ENCODE results near the gene ZFC3H1.
"Not testable (repeated sequence)": the region's sequence is repeated elsewhere in the genome, so short reads cannot be mapped to it uniquely, and the experiment has no call there.

ZFC3H1 gene, protein sequence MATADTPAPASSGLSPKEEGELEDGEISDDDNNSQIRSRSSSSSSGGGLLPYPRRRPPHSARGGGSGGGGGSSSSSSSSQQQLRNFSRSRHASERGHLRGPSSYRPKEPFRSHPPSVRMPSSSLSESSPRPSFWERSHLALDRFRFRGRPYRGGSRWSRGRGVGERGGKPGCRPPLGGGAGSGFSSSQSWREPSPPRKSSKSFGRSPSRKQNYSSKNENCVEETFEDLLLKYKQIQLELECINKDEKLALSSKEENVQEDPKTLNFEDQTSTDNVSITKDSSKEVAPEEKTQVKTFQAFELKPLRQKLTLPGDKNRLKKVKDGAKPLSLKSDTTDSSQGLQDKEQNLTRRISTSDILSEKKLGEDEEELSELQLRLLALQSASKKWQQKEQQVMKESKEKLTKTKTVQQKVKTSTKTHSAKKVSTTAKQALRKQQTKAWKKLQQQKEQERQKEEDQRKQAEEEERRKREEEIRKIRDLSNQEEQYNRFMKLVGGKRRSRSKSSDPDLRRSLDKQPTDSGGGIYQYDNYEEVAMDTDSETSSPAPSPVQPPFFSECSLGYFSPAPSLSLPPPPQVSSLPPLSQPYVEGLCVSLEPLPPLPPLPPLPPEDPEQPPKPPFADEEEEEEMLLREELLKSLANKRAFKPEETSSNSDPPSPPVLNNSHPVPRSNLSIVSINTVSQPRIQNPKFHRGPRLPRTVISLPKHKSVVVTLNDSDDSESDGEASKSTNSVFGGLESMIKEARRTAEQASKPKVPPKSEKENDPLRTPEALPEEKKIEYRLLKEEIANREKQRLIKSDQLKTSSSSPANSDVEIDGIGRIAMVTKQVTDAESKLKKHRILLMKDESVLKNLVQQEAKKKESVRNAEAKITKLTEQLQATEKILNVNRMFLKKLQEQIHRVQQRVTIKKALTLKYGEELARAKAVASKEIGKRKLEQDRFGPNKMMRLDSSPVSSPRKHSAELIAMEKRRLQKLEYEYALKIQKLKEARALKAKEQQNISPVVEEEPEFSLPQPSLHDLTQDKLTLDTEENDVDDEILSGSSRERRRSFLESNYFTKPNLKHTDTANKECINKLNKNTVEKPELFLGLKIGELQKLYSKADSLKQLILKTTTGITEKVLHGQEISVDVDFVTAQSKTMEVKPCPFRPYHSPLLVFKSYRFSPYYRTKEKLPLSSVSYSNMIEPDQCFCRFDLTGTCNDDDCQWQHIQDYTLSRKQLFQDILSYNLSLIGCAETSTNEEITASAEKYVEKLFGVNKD (N-terminal part only)

DNA sequence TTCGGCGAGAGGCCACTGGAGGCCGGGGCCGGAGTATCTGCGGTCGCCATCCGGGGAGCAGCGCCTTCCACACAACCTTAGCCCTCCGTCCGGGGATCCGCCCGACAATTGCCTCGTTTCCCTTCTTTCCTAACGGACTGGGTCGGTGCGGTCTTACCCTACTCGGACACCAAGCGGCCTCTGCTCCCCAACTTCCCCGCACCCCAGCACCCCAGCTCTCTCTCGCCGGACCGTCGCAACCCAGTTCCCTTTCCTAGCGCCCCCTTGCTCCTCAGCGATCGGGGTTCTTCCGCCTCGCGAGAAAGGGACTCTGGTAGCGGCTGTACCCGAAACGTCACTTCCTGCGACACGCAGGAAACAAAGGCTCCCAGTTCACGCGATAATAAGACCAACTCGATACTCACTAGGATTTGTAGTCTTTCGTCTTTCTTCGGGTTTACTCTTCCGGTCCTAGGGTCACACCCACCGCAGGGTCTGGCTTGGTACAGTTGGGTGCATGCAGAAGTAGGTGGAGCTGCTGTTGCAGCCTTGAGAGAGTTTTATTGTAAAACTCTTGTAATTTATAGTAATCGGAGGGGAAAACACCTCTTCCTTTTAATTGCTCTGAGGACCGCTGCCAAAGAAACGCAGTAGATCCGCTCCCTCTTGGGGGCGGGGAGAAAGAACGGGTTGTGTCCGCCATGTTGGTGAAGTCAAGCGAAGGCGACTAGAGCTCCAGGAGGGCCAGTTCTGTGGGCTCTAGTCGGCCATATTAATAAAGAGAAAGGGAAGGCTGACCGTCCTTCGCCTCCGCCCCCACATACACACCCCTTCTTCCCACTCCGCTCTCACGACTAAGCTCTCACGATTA lies at the start of gene ZFC3H1, which contains the start of gene THAP2:
Gene ZFC3H1, minus strand, starts transcription at position 288 of the 850 bp plus-strand sequence. Its CDS starts 238 bp downstream, at position 50.
Gene THAP2, plus strand, starts transcription at position 741 of the 850 bp plus-strand sequence. CDS start 209 bp downstream, outside the sequence.
- in situ Hi-C loops (cut with HindIII; ENCODE audit: low pct_ligation_motif_present, low pct_unique_long_range_greater_than_20kb, low sequenced_read_pairs) = no loop called here
- peak; percentile 100 for DNase-seq

DNA sequence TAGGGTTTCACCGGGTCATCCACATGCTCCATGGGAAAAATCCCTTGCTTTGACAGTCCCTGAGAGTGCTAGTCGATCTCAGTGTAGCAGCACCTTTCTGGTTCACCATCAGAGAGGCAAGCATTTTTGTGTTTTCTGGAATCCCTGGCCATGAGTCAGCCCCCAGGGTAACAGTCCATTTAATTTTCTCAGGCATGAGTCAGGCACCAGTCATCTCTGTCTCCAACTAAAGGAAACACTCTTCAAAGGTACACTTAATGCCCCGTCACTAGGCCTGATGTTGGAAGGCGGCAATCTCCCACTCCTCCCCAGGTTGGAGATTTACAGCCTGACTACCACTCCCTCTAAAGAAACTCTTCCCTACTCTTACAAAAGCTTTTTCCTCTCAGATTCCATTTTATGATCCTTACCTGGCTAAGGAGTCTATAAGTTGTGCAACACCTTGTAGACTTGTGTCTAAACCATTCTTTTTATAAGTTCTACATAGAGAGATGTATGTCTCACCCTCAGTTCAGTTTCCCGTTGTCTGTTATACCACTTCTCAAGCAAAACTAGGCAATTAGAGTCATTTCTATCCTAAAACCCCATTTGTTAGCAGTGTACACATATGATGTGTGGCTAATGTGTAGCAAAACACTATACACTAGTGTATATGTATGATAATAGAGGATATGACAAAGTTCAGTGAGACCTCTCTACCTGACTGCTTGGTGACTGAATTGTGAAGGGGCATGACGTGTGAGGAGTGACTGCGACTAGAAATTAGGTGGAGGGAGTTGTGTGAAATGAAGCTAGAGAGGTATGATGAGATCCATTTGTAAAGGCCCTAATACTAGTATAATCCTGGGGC lies 46.9 kb upstream of the ZFC3H1 start:
- peak; percentile 94 for DNase-seq

DNA sequence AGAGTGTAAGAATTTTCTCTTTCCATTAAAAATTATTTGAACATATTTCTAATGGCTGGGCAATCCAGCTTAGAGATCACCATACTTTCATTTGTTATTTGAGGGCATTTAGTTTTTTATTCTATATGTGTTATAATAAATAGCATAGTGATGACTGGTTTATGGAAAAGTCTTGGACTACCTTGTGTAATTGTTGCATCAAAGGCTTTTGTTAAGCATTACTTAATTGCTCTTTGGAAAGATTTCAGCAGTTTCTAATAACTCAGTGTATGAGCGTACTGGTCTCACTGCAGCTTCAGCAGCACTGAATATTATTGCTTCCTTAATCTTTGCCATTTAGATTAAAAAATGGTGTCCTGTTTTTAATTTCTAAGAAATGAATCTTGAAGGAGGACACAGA lies 45.0 kb upstream of the ZFC3H1 start:
- in situ Hi-C loops (cut with HindIII; ENCODE audit: low pct_ligation_motif_present, low pct_unique_long_range_greater_than_20kb, low sequenced_read_pairs) = no loop called here
- DNase-seq = no peak

More for the DNA sequence above, 46.9 kb upstream of the ZFC3H1 start:
- in situ Hi-C loops (cut with HindIII; ENCODE audit: low pct_ligation_motif_present, low pct_unique_long_range_greater_than_20kb, low sequenced_read_pairs) = no loop called here

DNA sequence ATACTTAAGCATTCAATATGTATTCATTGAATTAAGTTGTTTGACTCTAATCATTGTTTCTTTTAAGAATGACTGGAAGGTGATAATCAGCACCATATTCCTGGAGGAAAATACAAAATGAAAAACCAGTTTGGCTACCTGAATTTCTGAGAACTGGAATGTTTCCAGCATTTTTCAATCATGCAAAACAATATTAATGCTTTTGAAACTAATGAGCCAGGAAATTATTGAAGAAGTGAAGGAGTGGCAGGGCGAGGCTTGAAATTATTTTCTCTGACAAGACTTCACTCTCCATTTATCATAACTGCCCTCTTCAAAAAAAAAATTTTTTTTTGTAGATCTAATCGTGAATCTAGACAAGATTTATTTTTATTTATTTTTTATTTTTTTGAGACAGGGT lies 41.3 kb upstream of the ZFC3H1 start:
- DNase-seq = no peak
- in situ Hi-C loops (cut with HindIII; ENCODE audit: low pct_ligation_motif_present, low pct_unique_long_range_greater_than_20kb, low sequenced_read_pairs) = no loop called here

DNA sequence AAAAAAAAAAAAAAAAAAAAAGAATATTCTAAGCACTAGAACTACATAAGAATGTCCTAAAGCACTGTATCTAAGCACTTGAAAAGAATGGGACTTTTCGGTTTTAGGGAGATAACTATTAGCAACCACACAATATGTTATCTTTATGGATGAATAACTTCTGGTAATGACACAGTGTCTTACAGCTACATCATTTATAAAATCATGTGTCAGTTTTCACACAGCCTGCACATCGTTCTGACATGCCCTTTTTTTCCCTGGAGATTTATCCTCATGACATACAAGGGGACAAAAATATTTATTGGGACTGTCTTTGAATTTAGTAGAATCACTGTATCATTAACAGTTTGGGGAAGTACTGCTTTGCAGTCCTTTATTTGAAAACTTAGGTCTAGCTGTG lies 39.6 kb upstream of the ZFC3H1 start:
- in situ Hi-C loops (cut with HindIII; ENCODE audit: low pct_ligation_motif_present, low pct_unique_long_range_greater_than_20kb, low sequenced_read_pairs) = no loop called here
- no peak for DNase-seq

DNA sequence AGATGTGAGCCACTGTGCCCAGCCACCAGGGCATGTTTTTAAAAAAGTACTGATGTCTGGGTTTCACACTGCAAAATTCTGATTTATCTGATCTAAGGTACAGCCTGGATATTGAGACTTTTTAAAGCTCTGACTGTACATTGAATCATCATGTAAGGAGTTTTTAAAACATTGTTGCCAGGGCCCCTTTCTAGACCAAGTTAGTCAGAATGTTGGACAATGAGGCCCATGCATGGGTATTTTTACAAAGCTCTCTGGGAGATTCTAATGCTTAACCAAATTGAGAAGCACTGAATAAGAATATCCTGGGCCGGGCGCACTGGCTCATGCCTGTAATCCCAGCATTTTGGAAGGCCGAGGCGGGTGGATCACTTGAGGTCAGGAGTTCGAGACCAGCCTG lies 38.9 kb upstream of the ZFC3H1 start:
- in situ Hi-C loops (cut with HindIII; ENCODE audit: low pct_ligation_motif_present, low pct_unique_long_range_greater_than_20kb, low sequenced_read_pairs) = no loop called here
- no peak for DNase-seq

DNA sequence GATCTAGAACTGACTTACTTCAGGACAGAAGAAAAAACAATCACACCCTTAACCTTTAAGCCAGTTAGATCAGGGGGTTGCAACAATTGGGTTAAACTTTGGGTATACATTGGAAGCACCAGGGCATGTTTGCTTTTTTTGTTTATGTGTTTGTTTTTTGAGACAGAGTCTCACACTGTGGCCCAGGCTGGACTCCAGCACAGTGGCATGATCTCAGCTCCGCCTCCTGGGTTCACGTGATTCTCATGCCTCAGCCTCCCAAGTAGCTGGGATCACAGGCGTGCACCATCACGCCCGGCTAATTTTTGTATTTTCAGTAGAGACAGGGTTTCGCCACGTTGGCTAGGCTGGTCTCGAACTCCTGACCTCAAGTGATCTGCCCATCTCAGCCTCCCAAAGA lies 38.5 kb upstream of the ZFC3H1 start:
- DNase-seq; in situ Hi-C loops (cut with HindIII; ENCODE audit: low pct_ligation_motif_present, low pct_unique_long_range_greater_than_20kb, low sequenced_read_pairs): not testable (repeated sequence)

DNA sequence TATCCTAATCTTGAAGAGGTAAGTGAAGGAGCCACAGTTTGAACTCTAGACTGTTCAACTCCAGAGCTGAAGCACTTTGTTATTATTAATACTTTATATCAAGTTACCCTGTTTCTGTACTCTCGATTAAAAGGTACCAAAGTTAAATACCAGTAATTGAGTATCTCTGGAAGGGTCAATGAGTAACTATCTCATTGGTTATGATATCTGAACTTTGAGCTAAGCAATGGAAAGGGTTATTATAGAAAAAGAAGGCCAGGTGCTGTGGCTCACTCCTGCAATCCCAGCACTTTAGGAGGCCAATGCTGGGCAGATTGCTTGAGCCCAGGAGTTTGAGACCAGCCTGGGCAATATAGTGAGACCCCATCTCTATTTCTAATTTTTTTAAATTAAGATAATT lies 32.1 kb upstream of the ZFC3H1 start:
- in situ Hi-C loops (cut with HindIII; ENCODE audit: low pct_ligation_motif_present, low pct_unique_long_range_greater_than_20kb, low sequenced_read_pairs) = no loop called here

DNA sequence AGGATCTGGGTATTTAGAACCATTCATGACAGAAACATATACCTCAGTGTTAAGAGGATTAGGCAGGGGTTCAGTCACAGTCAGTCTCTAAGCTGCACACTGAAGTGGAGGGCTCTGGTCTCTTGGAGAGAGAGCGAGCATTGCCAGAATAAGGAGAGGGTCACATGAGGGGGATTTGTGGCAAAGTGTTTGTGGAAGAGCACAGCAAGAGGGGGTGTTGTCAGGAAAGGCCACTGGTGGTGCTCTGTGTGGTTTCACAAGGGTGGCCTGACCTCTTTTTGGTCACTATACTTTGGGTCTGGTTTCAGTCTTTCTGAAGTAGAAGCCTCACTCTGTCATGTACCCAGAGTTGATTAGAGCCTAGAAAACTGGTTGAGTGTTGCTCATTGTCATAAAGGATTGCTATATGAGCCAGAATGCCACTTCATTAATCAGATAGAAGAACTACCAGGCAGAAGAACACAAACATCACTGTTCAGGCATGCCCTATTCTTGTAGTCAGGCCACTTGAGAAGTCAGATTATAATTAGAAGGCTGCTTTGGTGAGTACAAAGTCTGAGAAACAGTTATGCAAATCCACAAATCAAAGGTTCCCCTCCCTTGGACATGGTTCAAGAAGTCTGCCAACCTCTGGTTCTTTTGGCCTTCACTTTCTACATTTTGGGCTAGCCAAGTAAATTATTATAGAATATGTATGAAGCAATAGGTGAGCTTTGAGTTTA lies 30.6 kb upstream of the ZFC3H1 start:
- in situ Hi-C loops (cut with HindIII; ENCODE audit: low pct_ligation_motif_present, low pct_unique_long_range_greater_than_20kb, low sequenced_read_pairs) = no loop called here
- no peak for DNase-seq

More for the DNA sequence above, 32.1 kb upstream of the ZFC3H1 start:
- DNase-seq = no peak

DNA sequence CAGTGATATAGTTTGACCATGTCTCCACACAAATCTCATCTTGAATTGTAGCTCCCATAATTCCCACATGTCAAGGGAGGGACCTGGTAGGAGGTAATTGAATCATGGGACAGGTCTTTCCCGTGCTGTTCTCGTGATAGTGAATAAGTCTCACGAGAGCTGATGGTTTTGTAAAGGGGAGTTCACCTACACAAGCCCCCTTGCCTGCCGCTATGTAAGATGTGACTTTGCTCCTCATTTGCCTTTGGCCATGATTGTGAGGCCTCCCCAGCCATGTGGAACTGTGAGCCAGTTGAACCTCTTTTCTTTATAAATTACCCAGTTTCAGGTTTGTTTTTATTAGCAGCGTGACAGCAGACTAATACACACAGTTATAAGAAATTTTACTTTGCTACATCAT lies 30.0 kb upstream of the ZFC3H1 start:
- DNase-seq; in situ Hi-C loops (cut with HindIII; ENCODE audit: low pct_ligation_motif_present, low pct_unique_long_range_greater_than_20kb, low sequenced_read_pairs): not testable (repeated sequence)

DNA sequence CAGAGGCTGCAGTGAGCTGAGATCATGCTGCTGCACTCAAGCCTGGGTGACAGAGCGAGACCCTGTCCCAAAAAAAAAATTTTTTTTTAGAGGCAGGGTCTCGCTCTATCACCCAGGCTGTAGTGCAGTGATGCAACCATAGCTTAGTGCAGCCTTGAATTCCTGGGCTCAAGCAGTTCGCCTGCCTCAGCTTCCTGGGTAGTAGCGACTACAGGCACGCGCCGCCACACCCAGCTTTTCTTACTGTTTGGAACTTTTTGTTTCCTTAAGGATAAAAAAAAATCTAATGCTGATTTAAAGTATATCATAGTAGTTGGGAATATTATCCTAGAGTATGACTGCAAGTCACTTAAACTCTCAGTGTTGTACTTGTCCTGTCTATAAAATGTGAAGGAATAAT lies 29.5 kb upstream of the ZFC3H1 start:
- DNase-seq = no peak
- in situ Hi-C loops (cut with HindIII; ENCODE audit: low pct_ligation_motif_present, low pct_unique_long_range_greater_than_20kb, low sequenced_read_pairs) = no loop called here

DNA sequence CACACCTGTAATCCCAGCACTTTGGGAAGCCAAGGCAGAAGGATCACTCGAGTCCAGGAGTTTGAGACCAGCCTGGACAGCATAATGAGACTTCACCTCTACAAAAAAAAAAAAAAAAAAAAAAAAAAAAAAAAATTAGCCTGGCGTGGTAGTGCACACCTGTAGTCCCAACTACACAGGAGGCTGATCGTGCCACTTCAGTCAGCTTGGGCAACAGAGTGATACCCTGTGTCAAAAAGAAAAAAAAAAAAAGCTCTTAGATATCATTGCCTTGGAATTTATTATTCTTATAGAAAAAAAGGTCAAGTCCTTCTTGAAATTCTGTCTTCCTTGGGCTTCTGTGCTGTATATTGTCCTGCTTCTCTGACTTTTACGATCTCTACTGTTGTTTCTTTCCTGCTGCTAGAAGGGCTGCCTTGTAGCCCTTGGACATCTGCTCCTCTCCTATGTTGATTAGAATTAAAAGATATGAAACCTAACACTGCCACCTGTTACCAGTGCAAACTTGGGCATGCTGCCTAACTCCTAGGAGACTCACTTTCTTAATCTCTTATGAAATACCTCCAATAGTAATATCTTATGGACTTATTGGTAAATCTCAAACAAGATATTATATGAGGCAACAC lies 28.0 kb upstream of the ZFC3H1 start:
- DNase-seq = no peak
- in situ Hi-C loops (cut with HindIII; ENCODE audit: low pct_ligation_motif_present, low pct_unique_long_range_greater_than_20kb, low sequenced_read_pairs) = no loop called here

DNA sequence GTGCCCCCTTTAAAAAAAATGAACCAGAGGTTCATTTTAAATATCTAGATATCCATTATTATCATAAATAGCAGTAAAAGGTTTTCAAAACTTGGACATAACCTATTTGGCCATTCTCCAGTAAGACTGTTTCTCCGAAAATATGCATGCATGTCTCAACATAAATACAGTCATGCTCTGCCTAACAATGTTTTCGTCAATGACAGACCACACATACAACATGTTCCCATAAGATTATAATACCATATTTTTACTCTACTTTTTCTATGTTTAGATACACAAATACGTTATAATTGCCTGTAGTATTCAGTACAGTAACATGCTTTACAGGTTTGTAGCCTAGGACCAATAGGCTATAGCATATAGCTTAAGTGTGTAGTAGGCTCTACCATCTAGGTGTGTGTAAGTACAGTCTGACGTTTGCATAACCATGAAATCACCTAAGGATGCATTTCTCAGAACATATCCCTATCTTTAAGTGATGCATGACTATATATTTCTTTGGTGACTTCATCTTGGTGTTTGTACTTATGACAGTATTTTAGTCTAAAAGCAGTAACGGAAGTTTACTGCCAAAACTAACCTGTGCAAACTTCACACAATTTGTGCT lies 25.4 kb upstream of the ZFC3H1 start:
- in situ Hi-C loops (cut with HindIII; ENCODE audit: low pct_ligation_motif_present, low pct_unique_long_range_greater_than_20kb, low sequenced_read_pairs) = no loop called here
- no peak for DNase-seq

DNA sequence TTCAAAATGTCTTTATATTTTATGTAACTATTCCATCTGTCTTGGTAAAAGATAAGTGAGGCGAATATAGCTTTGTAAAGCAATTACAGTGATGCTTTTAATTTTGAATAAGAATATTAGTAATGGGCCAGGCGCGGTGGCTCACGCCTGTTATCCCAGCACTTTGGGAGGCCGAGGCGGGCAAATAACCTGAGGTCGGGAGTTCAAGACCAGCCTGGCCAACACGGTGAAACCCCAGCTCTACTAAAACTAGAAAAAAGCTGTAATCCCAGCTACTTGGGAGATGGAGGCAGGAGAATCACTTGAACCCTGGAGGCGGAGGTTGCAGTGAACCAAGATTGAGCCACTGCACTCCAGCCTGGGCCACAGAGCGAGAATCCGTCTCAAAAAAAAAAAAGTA lies 23.5 kb upstream of the ZFC3H1 start:
- in situ Hi-C loops (cut with HindIII; ENCODE audit: low pct_ligation_motif_present, low pct_unique_long_range_greater_than_20kb, low sequenced_read_pairs); DNase-seq: not testable (repeated sequence)

DNA sequence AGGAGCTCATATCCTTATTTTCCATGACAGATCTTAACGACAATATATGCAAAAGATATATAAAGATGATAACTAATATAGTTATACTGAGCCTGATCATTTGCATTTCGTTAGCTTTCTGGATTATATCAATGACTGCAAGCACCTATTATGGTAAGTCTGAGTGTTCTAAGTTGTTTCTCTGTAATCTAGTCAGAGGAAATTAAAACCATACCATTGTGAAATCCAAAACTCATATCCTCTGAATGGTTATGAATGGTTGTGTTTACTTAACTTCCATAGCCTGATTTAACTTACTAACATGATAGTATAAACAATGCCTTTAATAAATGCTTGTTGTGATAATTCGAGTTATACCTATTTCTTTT lies 23.0 kb upstream of the ZFC3H1 start:
- in situ Hi-C loops (cut with HindIII; ENCODE audit: low pct_ligation_motif_present, low pct_unique_long_range_greater_than_20kb, low sequenced_read_pairs) = no loop called here
- no peak for DNase-seq

All from ACHN (cell line).